T-cell (primary cell): ENCODE results near the gene ARL6IP4. TPM values are rescaled to one million over a fixed set of nuclear protein-coding genes. Genes with fewer than 3 reads are reported as not detected.

Source experiments
- ATAC-seq, 4 experiments: fragments of 200-7000 bp in 3 of 4; fragments of 150-1000 bp in 1 of 4; cut with Tn5 transposase; replicated peaks in 1 of 4; 1 replicate in 3 of 4; 2 replicates in 1 of 4; pipeline ENCODE4 v1.10.0; 2021; ENCODE audit warnings: moderate library complexity in 3 of 4, mild to moderate bottlenecking in 2 of 4, moderate number of reproducible peaks in 1 of 4
- CTCF ChIA-PET, 2 donors: fragments of 300-600 bp; sonication (Branson Sonifier 250); formaldehyde crosslinking; loops; one replicate each; lab custom pipeline; 2022; ENCODE audit warnings: antibody characterized with exemption in 2 of 2; lab: Charles Lee
- POLR2A ChIA-PET, 2 donors: fragments of 300-600 bp; sonication (Branson Sonifier 250); formaldehyde crosslinking; loops; one replicate each; lab custom pipeline; 2022; ENCODE audit warnings: antibody characterized with exemption in 2 of 2; lab: Charles Lee
- DNase-seq, 35 experiments: peaks; one replicate each; pipeline versions ENCODE4 v3.0.0 to v3.0.0-alpha.2; 2013 to 2023
- H3K27ac ChIP-seq: one replicate; pipeline ENCODE4 v1.5.1; 2013; ENCODE audit warnings: low read length
- H3K27me3 ChIP-seq, 2 experiments: replicated peaks in 1 of 2; 1 replicate in 1 of 2; 2 replicates in 1 of 2; pipeline versions ENCODE4 v1.6.1 to v1.7.0; 2013; ENCODE audit warnings: low read length in 1 of 2, mixed read lengths in 1 of 2; ENCODE audit not compliant: control insufficient read depth in 2 of 2, insufficient read depth in 2 of 2; ENCODE audit errors: extremely low read depth in 1 of 2
- H3K36me3 ChIP-seq, 2 donors: 1 replicate in 1 of 2; 2 replicates in 1 of 2; pipeline versions ENCODE4 v1.6.1 to v1.7.0; 2013; ENCODE audit warnings: low read length in 1 of 2; ENCODE audit not compliant: control insufficient read depth in 2 of 2, insufficient read depth in 1 of 2; ENCODE audit errors: extremely low read depth in 1 of 2
- H3K4me1 ChIP-seq, 2 experiments: 1 replicate in 1 of 2; 2 replicates in 1 of 2; pipeline versions ENCODE4 v1.6.1 to v1.7.0; 2013; ENCODE audit warnings: low read length in 2 of 2, mixed read lengths in 1 of 2; ENCODE audit not compliant: insufficient read depth in 2 of 2, control insufficient read depth in 1 of 2; ENCODE audit errors: extremely low read depth in 1 of 2
- H3K4me3 ChIP-seq, 2 donors: 1 replicate in 1 of 2; 2 replicates in 1 of 2; pipeline versions ENCODE4 v1.5.1 to v1.7.0; 2013; ENCODE audit warnings: mild to moderate bottlenecking in 2 of 2, low read length in 1 of 2, moderate library complexity in 1 of 2; ENCODE audit not compliant: control insufficient read depth in 1 of 2; ENCODE audit errors: extremely low read depth in 1 of 2
- H3K9me3 ChIP-seq: 2 replicates; pipeline ENCODE4 v1.7.0; 2013
- H3K27ac Mint-ChIP-seq, 2 donors: one replicate each; pipeline ENCODE4 v1.8.0; 2020 to 2021; ENCODE audit warnings: mild to moderate bottlenecking in 2 of 2, mixed read lengths in 2 of 2
- H3K27me3 Mint-ChIP-seq, 2 donors: one replicate each; pipeline ENCODE4 v1.8.0; 2021 to 2022; ENCODE audit warnings: mixed read lengths in 2 of 2
- H3K36me3 Mint-ChIP-seq: one replicate; pipeline ENCODE4 v1.8.0; 2021; ENCODE audit warnings: mixed read lengths
- H3K4me1 Mint-ChIP-seq, 3 donors: one replicate each; pipeline ENCODE4 v1.8.0; 2020 to 2022; ENCODE audit warnings: mixed read lengths in 3 of 3, mild to moderate bottlenecking in 1 of 3
- H3K4me3 Mint-ChIP-seq, 3 donors: one replicate each; pipeline ENCODE4 v1.8.0; 2020 to 2022; ENCODE audit warnings: mild to moderate bottlenecking in 3 of 3, mixed read lengths in 3 of 3, moderate library complexity in 3 of 3
- H3K9me3 Mint-ChIP-seq, 3 donors: one replicate each; pipeline ENCODE4 v1.8.0; 2020 to 2022; ENCODE audit warnings: mixed read lengths in 3 of 3
- WGBS: methylation state at CpG from one replicate; pipeline ENCODE4 v1.1.5; 2013; ENCODE audit warnings: missing lambda C conversion rate; ENCODE audit not compliant: insufficient coverage; 5-methylcytosine and 5-hydroxymethylcytosine counted together
- total RNA-seq, 35 experiments: library from RNA in 6 of 35; stranded (reverse) in 6 of 35; fragments of 120-200 nt in 1 of 35; gene quantifications; one replicate each; pipeline versions ENCODE4 v1.2.1 to v1.2.4 and lab custom pipeline; 2013 to 2026

ARL6IP4 gene
- total RNA-seq, 5 donors from 2014 or later (not counting 1 experiment from before 2014, with no cell fraction given): 134 to 231 (median 204) TPM

GRCh38 chr12:122987086-122987951 lies 6.8 kb downstream of the ARL6IP4 start:
- WGBS: 95% methylated on average over 35 of the region's 39 CpGs
- POLR2A ChIA-PET: no interaction called here
- H3K36me3 ChIP-seq: peaks cover 26 to 31% of the 10 kb centered on the region in 2 donors

GRCh38 chr12:122988036-122988435 lies 7.6 kb downstream of the ARL6IP4 start:
- Histone ChIP-seq H3K4me1 (peaks cover 5 to 16% of the 10 kb centered on the region in 2 experiments), H3K27me3 (no peaks in the 10 kb centered on the region), H3K27ac (no peak overlapping the region), H3K36me3 (peaks cover 18 to 31% of the 10 kb centered on the region in 2 donors), H3K4me3 (no peak overlapping the region), H3K9me3 (no peaks in the 10 kb centered on the region)
- Mint-ChIP-seq H3K4me1 (peaks cover 17 to 20% (median 20%) of the 10 kb centered on the region in 3 donors), H3K27ac (no peak overlapping the region), H3K27me3 (no peaks in the 10 kb centered on the region), H3K9me3 (no peaks in the 10 kb centered on the region), H3K36me3 (no peaks in the 10 kb centered on the region), H3K4me3 (no peak overlapping the region)
- CTCF ChIA-PET: no interaction called here
- no peak for DNase-seq
- ATAC-seq: no peak
- 94% methylated on average over 11 of the region's 13 CpGs for WGBS
- POLR2A ChIA-PET: no interaction called here

More at GRCh38 chr12:122987086-122987951, 6.8 kb downstream of the ARL6IP4 start:
- H3K4me1 Mint-ChIP-seq: peaks cover 23 to 27% (median 24%) of the 10 kb centered on the region in 3 donors
- no peaks in the 10 kb centered on the region for H3K27me3 ChIP-seq
- ATAC-seq: no peak
- no peaks in the 10 kb centered on the region for H3K36me3 Mint-ChIP-seq
- H3K27me3 Mint-ChIP-seq: no peaks in the 10 kb centered on the region
- no peaks in the 10 kb centered on the region for H3K9me3 ChIP-seq
- H3K27ac Mint-ChIP-seq: no peak overlapping the region
- CTCF ChIA-PET: no interaction called here
- H3K4me3 Mint-ChIP-seq: no peak overlapping the region
- H3K9me3 Mint-ChIP-seq: no peaks in the 10 kb centered on the region
- peaks cover 11 to 23% of the 10 kb centered on the region in 2 experiments for H3K4me1 ChIP-seq
- DNase-seq: no peak
- H3K27ac ChIP-seq: no peak overlapping the region
- H3K4me3 ChIP-seq: no peak overlapping the region

GRCh38 chr12:122988612-122989212 lies 8.2 kb downstream of the ARL6IP4 start:
- ChIA-PET CTCF (no interaction called here), POLR2A (no interaction called here)
- Histone ChIP-seq H3K9me3 (no peaks in the 10 kb centered on the region), H3K27me3 (no peaks in the 10 kb centered on the region), H3K27ac (no peak overlapping the region), H3K4me3 (no peak overlapping the region), H3K36me3 (peaks cover 17 to 31% of the 10 kb centered on the region in 2 donors), H3K4me1 (peaks cover 3 to 10% of the 10 kb centered on the region in 2 experiments)
- Mint-ChIP-seq H3K9me3 (no peaks in the 10 kb centered on the region), H3K27me3 (no peaks in the 10 kb centered on the region), H3K36me3 (no peaks in the 10 kb centered on the region), H3K4me3 (no peak overlapping the region), H3K4me1 (peaks cover 10 to 14% (median 13%) of the 10 kb centered on the region in 3 donors), H3K27ac (no peak overlapping the region)
- DNase-seq: no peak
- ATAC-seq: no peak
- 92% methylated on average over 20 of the region's 21 CpGs for WGBS

GRCh38 chr12:122989225-122989839 lies 8.9 kb downstream of the ARL6IP4 start:
- WGBS: 88% methylated on average over 8 of the region's 10 CpGs
- ATAC-seq (no peak), DNase-seq (no peak)
- ChIA-PET CTCF (no interaction called here), POLR2A (interaction anchor here in 1 of 2 donors (0.6 kb wide), 2 partner anchors 24 to 28 kb away, joined by 3 to 4 read pairs; no protein-coding TSS in a partner anchor)
- Mint-ChIP-seq H3K4me1 (peaks cover 4 to 9% (median 8%) of the 10 kb centered on the region in 3 donors), H3K4me3 (no peak overlapping the region), H3K9me3 (no peaks in the 10 kb centered on the region), H3K27me3 (no peaks in the 10 kb centered on the region), H3K27ac (no peak overlapping the region), H3K36me3 (no peaks in the 10 kb centered on the region)
- H3K9me3 ChIP-seq: no peaks in the 10 kb centered on the region
- H3K27me3 ChIP-seq: no peaks in the 10 kb centered on the region
- no peak overlapping the region for H3K27ac ChIP-seq
- no peak overlapping the region for H3K4me3 ChIP-seq
- H3K4me1 ChIP-seq: peaks cover 0 to 4% of the 10 kb centered on the region in 2 experiments
- peaks cover 14 to 31% of the 10 kb centered on the region in 2 donors for H3K36me3 ChIP-seq

- no peak overlapping the region for H3K4me3 ChIP-seq
- peaks cover 12 to 31% of the 10 kb centered on the region in 2 donors for H3K36me3 ChIP-seq
- Mint-ChIP-seq H3K4me3 (no peak overlapping the region), H3K9me3 (no peaks in the 10 kb centered on the region), H3K4me1 (peaks cover 0 to 3% (median 1%) of the 10 kb centered on the region in 3 donors), H3K27me3 (no peaks in the 10 kb centered on the region), H3K27ac (no peak overlapping the region), H3K36me3 (no peaks in the 10 kb centered on the region)
- H3K4me1 ChIP-seq: no peaks in the 10 kb centered on the region
- 87% methylated on average over 22 of the region's 22 CpGs for WGBS
- no peak for DNase-seq
- H3K9me3 ChIP-seq: no peaks in the 10 kb centered on the region
- no peak for ATAC-seq
- no peak overlapping the region for H3K27ac ChIP-seq
- POLR2A ChIA-PET: interaction anchor here in 1 of 2 donors (0.6 kb wide), 2 partner anchors 23 to 27 kb away, joined by 3 to 4 read pairs; no protein-coding TSS in a partner anchor
- CTCF ChIA-PET: no interaction called here
- H3K27me3 ChIP-seq: no peaks in the 10 kb centered on the region
Measured at GRCh38 chr12:122989874-122990419, 9.5 kb downstream of the ARL6IP4 start.

- no peak overlapping the region for H3K4me3 Mint-ChIP-seq
- 89% methylated on average over 11 of the region's 13 CpGs for WGBS
Measured at GRCh38 chr12:122990561-122990960, 10.1 kb downstream of the ARL6IP4 start.

More at GRCh38 chr12:122990561-122990960, 10.1 kb downstream of the ARL6IP4 start:
- Histone ChIP-seq H3K27ac (no peak overlapping the region), H3K27me3 (no peaks in the 10 kb centered on the region), H3K9me3 (no peaks in the 10 kb centered on the region), H3K4me3 (no peak overlapping the region), H3K4me1 (no peaks in the 10 kb centered on the region), H3K36me3 (peaks cover 12 to 28% of the 10 kb centered on the region in 2 donors)
- CTCF ChIA-PET: no interaction called here
- H3K27me3 Mint-ChIP-seq: no peaks in the 10 kb centered on the region
- ATAC-seq (no peak), DNase-seq (no peak)
- no peaks in the 10 kb centered on the region for H3K9me3 Mint-ChIP-seq
- no peaks in the 10 kb centered on the region for H3K36me3 Mint-ChIP-seq
- POLR2A ChIA-PET: no interaction called here
- H3K27ac Mint-ChIP-seq: no peak overlapping the region
- H3K4me1 Mint-ChIP-seq: no peaks in the 10 kb centered on the region
